HS-27A (cell line): ENCODE results near the gene DNAAF5.
"Not testable (repeated sequence)": the region's sequence is repeated elsewhere in the genome, so short reads cannot be mapped to it uniquely, and the experiment has no call there.

Experiments
- DNase-seq: peaks from one replicate; pipeline ENCODE4 v3.0.0-alpha.2; 2012; ENCODE audit warnings: low read depth, missing footprints

The DNAAF5 gene

DNA sequence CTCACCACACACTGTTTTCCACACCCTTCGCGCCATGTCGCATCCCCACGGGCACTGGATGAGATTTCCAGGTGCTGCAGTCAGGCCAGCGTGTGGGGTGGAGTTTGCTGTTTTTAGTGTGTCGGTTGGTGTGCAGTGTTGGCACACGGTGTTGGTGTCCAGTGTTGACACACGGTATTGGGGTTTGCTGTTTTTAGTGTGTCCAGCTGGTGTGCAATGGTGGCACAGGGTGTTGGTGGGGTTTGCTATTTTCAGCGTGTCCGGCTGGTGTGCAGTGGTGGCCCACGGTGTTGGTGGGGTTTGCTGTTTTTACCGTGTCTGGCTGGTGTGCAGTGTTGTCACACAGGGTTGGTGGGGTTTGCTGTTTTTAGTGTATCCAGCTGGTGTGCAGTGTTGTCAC is 20.7 kb downstream of the DNAAF5 start:
- no peak for DNase-seq

DNA sequence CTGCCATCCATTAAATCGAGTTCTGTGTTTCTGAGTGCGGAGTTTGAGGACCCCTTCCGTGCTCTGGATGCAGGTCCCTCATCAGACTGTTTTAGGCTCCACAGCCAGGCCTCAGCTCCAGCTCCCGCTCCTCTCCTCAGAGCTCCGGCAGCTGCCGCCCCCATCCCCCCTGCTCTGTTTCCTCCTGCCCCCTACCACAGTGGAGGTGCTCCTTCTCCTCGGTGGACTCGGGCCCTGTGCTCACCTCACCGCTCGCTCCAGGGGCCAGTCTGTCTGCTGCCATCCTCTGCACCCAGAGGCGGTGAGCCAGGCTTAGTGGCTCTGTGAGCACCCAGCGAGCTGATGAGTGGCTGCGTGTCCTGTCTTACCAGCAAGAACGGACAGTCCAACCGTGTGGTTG is 21.9 kb downstream of the DNAAF5 start:
- no peak for DNase-seq

DNA sequence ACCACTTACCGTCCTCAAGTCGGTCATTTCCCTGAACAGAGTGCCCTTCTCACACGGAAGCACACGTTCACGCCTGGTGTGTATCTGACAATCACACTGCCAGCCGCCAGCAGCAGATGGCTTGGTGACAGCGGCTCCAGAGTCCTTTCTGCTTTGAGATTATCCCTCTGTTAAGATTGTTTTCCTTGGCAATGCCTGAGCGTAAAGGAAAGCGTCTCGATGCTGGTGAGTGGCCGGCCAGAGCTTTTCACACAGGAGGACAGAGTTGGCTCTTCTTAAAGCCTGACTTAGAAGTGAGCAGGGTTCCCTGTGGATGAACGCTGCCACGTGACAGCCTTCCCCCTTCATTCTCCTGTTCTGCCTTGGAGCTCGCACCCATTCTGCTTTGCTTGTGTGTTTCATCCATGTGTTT is 22.6 kb downstream of the DNAAF5 start:
- DNase-seq = no peak

DNA sequence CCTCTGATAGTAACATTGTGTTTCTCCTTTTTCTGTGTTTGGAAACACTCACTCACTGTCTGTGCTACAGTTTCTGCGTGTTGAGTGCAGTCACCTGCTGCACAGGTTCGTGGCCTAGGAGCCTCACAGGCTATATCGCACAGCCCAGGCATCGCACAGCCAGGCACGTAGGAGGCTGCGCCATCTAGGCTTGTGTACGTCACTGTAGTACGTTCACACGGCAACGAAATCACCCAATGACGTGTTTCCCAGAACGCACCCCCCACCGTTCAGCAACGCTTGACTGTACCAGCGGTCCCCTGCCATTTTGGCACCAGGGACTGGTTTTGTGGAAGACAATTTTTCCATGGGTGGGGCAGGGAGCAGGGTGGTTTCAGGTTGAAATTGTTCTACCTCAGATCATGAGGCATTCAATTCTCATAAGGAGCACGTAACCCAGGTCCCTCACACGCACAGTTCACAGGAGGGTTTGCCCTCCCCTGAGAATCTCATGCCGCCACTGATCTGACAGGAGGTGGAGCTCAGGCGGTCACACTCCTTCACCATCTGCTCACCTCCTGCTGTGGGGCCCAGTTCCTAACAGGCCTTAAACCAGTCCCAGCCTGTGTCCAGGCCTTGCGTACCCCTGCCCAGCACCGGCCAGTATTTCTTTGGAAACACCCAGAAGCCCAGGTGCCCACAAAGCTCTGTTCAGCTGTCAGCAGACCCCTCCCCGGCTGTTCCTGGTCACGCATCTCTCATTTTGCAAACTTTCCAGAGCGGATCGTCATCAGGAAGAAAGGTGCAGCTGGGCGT is 23.8 kb downstream of the DNAAF5 start:
- DNase-seq = no peak

DNA sequence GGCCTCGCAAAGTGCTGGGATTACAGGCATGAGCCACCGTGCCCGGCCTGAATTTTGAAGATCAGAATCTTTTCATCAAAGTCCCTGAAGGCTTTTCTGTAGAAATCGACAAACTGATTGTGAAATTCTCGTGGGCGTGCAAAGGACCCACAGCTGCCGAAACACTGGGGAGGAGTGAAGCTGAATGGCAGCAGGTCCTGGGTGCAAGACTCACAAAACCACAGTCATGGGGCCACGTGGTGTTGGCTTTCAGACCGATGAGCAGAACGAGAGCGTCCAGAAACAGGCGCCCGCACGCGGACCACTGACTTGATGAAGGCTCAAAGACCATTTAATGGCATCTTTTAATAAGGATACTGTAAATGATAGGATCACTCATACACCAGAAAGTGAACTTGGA is 25.3 kb downstream of the DNAAF5 start:
- no peak for DNase-seq

DNA sequence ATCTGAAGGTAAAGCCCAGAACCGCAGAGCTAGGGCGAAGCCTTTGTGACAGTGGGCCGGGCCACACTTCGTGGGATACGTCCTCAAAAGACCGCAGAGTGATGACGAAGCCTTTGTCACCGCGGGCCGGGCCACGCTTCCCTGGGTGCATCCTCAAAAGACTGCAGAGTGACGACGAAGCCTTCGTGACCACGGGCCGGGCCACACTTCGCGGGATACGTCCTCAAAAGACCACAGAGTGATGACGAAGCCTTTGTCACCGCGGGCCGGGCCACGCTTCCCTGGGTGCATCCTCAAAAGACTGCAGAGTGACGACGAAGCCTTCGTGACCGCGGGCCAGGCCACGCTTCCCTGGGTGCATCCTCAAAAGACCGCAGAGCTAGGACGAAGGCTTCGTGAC is 25.8 kb downstream of the DNAAF5 start:
- not testable (repeated sequence) for DNase-seq

DNA sequence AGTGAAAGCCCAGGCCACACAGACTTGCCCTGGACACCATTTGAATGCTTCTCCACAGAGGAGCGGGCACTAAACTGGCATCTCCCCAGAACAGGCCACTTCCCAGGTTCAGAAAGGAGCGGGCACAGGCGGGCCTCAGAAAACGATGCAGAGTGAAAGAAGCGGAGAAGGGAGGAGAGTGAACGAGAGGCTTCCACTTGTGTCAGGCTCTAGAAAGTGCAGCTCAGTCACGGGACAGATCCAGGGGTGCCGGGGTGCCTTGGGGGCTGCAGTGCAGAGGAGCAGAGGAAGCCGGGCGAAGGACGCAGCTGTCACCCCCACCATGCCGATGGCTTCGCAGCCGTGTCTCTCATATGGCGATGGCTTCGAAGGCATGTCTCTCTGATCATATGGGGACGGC is 26.7 kb downstream of the DNAAF5 start:
- DNase-seq = no peak

DNA sequence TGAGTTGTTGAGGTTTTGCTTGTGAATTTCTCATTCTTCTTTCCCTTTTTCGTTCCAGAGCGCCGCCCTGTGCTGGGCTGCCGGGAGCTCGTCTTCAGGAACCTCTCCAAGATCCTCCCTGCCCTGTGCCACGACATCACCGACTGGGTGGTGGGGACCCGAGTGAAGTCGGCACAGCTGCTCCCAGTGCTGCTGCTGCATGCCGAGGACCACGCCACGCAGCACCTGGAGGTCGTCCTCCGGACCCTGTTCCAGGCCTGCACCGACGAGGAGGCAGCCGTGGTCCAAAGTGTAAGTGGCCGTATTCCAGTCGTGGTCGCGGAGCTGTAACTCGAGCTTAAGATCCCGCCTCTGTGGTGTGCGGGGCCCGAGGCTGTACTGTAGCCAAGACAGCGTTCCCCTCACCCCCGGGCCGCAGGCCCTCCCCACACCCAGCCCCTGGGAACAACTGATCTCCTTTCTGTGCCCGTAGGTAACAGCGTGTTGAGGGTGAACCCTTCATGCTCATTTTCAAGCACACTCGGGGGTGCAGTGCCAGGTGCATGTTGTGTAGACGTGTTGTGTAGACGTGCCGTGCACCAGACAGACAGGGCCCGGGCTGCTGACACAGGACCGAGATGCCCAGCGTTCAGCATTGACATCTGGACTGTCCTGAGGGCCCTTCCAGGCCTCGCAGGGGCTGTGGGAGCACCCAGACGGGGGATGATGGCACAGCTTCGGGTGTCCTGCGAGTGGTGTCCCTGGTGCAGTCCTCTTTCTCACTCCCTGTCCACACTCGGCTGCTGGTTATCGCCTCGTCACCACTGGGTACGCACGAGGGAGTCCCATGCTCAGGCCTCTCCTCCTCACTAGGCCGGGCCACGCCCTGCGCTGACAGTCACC is 28.3 kb downstream of the DNAAF5 start:
- no peak for DNase-seq

DNA sequence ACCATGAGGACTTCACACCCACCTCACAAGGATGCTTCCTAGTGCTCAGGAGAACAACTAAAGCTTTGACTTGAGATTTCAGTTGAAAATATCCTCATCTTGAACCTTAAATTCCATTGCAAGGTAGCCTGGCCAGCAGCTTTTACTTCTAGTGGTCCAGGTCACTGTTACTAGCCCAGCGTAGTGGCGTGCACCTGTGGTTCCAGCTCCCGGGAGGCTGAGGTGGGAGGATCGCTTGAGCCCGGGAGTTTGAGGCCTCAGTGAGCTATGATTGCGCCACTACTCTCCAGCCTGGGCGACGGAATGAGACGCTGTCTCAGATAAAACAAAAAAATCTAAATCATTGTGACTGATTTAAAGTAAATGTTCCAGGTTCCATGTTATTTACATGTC is 28.9 kb downstream of the DNAAF5 start:
- no peak for DNase-seq

DNA sequence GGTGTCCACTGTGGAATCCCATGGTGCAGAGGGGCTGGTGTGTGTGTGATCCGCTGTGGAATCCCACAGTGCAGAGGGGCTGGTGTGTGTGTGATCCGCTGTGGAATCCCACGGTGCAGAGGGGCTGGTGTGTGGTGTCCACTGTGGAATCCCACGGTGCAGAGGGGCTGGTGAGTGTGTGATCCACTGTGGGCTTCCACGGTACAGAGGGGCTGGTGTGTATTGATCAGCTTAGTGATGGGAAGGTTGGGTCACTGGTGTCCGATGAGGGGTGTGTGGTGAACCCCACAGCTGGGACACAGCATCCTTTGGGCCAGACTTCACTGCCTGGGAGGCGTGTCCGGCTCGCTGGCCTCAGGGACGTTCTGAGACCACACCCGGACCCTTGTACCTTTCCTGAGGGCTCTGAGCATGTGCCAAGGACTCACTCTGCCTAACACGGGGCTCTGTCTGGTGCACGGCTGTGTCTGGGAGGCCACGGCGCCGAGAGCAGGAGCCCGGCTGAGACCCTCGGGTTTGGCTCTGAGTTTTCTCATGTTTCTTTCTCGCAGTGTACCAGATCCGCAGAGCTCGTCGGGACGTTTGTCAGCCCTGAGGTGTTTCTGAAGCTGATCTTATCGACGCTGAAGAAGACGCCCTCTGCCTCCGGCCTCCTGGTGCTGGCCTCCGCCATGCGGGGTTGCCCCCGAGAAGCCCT is 29.9 kb downstream of the DNAAF5 start:
- DNase-seq = no peak

DNA sequence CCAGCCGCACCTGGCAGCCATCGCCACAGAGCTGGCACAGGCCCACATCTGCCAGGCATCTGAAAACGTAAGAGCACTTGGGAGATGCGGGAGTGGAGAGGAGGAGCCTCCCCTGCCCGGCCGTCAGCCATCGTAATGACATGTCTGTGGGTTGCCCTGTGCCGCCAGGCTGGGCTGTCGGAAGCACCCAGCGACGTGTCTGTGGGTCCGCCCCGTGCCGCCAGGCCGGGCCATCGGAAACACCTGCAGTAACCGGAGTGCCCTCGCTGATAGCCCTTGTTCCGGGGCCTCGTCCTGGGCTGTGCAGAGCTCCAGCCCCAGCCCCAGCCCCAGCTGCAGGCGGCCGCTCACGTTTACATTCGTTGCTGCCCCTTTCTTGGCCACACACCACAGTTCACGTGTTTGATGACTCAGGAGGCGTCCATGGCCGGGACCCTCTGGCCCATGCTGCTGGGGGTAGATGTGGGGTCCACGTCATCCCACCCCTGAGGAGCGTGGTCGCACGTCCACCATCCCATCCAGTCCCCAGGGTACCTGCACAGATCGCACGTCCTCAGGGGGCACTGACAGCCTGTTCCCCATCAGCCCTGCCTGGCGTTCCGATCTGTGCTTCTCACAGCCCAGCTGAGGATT is 30.5 kb downstream of the DNAAF5 start:
- DNase-seq = no peak

DNA sequence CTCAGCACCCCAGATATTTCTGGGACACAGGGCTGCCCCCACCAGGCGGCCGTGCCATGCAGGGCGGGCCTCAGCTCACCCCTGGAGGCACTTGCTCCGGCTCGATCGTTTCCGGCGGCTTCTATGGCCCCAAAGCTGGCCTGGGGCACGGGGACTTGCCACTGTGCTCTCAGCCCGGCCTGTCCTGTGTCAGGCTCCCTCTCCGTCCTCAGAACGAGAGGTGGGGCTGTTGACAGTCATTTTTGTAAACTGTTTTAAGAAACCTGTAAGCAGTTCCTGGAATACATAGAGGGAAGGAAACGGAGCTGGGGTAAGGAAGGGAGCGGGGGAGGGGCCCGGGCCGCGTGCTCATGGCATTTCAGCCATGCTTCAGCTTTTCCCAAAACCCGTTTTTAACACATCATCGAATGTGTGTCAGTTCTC is 31.3 kb downstream of the DNAAF5 start:
- no peak for DNase-seq

DNA sequence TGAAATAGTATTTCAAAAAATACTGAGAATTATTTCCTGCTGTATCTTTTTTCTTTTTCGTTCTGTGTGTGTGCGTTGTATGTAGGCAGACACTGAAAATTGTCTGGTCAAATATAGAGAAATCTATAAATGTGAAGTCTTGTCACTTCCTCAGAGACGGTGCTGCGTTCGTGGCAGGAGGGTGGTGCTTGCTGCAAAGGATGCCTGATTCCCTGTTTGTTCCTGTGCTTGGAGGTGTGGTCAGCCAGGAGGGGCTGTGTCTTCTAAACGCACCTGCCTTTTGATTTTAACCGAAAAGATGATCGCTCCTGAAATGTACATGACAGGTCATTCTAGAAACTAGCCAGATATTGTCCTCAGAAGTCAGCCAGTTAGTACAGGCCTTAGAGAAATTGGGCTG is 33.1 kb downstream of the DNAAF5 start:
- DNase-seq = no peak

DNA sequence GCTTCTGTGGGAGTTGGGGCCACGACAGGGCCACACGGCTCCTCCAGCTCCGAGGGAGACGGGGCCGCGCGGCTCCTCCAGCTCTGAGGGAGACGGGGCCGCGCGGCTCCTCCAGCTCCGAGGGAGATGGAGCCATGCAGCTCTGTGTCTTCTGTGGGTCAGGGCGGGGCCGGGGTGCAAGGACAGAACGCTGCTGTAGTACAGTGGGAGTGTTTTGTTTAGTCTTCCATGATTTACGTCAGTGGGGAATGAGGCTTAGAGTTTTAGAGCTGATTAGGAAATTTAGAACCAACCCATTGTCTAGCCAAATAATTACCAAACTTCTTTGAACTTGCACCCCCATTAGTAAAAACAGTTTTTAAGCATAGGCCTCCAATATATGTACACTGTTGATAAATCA is 33.5 kb downstream of the DNAAF5 start:
- DNase-seq = no peak

DNA sequence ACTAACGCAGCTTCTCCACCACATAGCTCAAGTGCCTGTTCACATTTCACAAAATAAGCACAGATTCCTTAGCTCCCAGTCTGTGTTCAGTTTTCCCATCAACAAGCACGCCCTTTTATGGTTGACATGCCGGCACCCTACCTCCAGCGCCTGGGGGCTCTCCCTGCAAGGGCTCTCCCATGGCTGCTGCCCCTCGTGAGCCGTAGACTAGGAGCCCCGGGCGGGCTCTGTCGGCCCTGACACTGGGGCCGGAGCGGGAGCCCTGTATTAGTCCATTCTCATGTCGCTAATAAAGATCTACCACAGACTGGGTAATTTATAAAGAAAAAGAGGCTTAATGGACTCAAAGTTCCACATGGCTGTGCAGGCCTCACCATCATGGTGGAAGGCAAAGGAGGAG is 34.6 kb downstream of the DNAAF5 start:
- no peak for DNase-seq

DNA sequence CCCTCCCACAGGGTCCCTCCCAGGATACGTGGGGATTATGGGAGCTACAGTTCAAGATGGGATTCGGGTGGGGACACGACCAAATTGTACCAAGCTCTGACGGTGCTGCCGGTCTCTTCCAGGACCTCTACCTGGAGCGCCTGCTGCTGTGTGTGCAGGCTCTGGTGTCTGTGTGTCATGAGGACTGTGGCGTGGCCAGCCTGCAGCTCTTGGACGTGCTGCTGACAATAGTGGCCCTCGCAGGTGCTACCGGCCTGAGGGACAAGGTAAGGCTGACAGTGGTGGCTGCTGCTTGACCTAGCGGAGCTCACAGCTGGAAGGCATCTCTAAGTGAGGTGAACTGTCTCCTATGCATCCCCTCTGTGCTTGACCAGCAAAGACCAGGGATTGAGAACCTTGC is 35.1 kb downstream of the DNAAF5 start:
- no peak for DNase-seq

DNA sequence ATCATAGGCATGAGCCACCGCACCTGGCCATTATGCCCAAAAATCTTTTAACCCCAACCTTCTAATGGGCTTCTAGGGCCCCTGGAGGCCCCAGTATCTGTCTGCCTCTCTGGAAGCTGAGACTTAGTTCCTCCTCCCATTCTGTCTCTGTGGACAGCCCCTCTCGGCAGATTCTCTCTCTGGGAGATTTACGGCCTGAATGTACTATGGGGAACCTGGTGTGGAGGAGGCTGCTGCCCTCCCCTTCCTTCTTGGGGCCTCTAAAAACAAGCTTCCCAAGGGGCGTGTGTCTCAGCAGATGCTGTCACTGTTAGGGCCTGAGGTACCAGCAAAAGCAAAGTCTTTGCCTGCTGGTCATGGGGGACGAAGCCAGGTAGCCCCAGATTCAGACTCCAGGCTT is 36.4 kb downstream of the DNAAF5 start:
- no peak for DNase-seq

DNA sequence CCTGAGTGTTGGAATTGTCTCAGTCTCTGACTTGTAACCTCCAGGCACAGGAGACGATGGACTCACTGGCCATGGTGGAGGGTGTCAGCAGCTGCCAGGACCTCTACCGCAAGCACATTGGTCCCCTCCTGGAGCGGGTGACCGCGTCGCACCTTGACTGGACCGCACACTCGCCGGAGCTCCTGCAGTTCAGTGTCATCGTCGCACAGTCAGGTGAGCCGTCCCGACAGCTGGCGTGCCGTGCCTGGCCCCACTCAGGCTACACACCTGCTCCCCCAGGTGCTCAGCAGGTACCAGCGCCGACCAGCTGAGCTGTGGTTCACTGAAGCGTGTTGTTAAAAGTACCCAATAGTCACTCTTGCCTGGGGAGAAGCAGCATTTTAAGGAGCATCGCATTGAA is 37.3 kb downstream of the DNAAF5 start:
- no peak for DNase-seq

DNA sequence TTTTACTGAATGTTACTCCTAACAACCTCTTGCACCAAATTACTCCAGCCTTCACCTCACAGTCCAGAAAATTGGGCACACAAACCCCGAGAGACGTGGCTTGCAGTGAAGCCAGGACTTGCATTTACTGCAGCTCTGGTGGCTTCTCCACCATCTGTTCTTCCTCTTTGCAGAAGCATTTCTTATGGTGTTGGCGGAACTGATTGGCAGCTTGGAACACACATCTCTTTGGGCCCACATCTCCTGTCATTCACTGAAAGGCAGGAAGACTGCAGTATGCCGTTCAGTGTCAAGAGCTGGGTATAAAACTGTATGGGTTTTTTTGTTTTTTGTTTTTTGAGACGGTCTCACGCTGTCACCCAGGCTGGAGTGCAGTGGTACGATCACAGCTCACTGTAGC is 38.9 kb downstream of the DNAAF5 start:
- no peak for DNase-seq

DNA sequence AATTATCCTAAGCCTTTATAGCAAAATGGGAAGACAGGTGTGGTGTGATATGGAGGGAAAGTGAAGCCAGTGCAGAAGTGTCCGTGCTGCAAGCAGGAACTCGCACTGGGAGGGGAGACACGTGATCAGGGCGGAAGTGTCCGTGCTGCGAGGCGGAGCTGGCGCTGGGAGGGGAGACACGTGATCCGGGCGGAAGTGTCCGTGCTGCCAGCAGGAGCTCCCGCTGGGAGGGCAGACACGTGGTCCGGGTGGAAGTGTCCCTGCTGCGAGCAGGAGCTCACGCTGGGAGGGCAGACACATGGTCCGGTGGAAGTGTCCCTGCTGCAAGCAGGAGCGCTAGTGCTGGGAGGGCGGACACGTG is 41.1 kb downstream of the DNAAF5 start:
- no peak for DNase-seq

DNA sequence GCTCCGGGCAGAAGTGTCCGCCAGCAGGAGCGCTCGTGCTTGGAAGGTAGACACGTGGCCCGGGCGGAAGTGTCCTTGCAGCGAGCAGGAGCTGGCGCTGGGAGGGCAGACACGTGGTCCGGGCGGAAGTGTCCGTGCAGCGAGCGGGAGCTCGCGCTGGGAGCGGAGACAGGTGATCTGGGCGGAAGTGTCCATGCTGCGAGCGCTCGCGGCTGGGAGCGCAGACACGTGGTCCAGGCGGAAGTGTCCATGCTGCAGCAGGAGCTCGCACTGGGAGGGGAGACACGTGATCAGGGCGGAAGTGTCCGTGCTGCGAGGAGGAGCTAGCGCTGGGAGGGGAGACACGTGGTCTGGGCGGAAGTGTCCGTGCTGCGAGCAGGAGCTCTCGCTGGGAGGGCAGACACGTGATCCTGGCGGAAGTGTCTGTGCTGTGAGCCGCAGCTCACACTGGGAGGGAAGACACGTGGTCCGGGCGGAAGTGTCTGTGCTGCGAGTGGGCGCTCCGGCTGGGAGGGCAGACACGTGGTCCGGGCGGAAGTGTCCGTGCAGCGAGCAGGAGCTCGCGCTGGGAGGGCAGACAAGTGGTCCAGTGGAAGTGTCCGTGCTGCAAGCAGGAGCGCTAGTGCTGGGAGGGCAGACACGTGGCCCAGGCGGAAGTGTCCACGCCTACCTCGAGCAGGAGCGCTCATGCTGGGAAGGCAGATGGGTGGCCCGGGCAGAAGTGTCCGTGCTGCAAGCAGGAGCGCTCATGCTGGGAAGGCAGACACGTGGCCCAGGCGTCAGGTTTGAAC is 41.6 kb downstream of the DNAAF5 start:
- no peak for DNase-seq
